Left forelimb (tissue), 1 donor: ENCODE measurements around the gene GORASP1.

Experiments used
- DNase-seq: peaks from one replicate; pipeline ENCODE4 v3.0.0-alpha.2; 2018; ENCODE audit warnings: low spot score

Gene GORASP1

DNA sequence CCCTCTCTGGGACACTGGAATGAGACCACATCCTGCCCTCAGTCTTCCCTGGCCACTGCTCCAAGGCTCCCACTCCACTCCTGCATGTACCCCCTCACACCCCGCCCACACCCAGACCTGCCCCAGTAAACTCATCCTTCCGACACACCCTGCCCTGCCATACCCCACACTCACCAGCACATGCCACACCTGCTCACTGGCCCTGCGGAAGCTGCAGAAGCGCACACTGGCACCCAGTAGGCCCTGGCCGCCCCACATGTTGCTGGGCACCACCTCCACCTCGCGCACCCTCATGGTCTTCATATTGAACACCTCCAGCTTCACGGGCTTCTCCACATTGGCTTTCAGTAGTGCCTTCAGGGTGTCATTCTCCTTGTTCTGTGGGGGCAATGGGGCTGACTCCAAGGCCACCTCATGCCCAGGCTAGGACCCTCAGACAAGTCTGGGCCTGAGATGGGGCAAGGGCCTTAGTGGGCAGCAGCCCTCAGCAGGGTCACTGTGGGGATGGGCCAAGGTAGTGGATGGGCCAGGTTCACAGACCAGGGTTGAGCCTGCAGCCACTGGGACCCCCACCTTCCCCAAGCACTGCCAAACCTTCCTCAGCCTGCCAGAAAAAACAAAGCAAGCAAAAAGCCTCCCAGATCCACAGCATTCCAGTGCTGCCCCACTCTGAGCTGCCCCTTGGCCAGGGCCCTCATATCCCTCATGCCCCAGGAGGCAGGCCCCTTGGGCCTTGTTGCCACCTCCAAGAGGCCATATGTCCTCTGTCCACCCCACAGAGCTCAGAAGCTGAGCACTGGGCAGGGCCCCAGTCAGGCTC is 4.7 kb downstream of the GORASP1 start:
- DNase-seq: no peak

DNA sequence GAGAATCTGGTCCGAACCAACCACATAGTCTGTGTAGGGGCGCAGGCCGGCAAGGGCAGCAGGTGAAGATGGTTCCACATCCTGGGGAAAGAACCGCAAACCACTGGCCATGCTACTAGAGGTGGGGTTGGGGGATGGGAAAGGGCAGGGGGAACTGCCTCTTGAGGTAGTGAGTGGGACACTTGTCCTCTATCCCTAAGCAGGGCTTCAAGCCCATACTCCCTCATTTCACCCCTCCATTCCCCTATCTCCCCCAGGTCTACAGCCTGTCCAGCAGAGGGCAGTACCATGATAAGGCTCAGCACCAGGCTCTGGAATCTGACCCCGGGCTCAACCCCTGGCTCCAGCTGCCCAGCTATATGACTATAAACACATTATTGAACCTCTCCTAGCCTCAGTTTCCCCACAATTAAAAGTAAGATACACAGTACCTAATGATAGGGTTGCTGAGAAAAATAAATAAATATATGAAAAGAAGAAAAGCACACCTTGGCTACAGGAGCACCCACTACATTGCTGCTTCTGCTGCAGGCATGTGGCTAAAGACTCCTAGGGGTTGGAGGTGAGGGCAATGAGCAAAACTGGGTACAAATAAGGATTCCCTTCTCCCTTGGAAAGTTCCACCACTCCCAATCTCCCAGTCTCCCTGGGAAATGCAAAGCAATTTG is 6.3 kb downstream of the GORASP1 start:
- DNase-seq: no peak

DNA sequence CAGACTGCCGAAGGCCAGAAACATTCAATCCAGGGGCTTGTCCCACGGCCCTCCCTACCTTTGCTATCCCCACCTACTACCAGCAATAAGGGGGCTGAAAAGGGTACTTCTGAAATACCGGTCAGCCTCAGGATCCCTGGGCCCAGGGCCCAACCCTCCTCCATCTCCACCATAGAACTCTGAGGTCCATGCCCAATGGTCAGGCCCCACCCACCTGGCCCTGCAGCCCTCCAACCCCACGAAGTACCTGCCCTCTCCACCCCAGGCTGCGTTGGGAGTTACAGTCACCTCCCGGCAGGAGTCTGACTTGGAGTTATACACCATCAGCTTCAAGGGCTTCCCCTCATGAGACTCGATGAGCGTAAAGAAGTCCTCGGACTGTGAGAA is 6.9 kb downstream of the GORASP1 start:
- DNase-seq: no peak

DNA sequence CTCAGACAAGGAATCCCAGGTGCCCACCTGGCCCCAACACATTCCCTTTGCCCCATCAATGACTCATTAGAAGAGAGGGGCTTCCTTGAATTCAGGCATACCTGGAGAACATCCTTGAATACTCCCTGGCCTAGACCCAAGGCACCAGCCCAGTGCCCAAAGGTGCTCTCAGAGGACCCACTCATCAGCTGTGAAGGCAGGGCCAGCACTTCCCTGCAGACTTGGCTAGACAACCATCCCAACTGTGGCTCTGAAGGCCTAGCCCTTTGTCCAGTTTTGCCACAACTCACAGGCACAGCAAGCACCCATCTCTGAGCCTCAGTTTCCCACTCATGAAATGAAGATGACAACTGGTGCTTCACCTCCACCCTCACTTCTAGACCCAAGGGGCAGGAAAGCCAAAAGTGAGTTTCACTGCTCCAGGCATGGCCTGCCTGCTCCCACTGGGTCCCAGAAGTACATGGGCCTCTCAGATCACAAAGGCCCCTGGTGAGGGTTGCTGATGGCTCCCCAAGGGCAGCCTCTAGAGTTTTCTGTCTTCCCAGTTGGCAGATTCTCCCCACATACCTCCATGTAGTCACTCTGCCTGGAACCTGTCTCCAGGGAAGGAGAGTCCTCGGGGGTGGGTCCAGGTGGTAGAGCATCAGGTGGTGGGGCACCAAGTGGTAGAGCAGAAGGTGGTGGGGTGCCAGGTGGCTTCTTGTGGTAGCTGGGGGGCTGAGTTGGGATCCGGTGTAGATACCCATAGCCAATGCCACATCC is 7.5 kb downstream of the GORASP1 start:
- no peak for DNase-seq

DNA sequence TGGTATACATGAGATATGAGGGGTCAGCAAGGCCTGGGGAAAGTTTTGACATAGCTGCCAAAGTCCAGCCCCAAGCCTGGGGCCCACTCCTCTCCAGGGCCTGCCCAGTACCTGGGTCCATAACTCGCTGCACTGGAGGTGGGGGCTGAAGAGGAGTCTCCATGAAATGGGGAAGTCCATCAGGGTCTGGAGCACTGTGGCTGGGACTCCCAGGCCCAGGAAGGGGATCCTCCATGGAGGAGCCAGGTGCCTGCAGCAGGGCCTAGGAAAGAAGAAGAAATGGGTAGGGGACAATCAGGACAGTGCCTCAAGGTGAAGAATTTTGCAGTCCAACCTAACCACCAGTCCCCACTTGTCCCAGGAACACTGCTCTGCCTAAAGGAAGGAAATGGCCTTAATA is 8.2 kb downstream of the GORASP1 start:
- DNase-seq: no peak

DNA sequence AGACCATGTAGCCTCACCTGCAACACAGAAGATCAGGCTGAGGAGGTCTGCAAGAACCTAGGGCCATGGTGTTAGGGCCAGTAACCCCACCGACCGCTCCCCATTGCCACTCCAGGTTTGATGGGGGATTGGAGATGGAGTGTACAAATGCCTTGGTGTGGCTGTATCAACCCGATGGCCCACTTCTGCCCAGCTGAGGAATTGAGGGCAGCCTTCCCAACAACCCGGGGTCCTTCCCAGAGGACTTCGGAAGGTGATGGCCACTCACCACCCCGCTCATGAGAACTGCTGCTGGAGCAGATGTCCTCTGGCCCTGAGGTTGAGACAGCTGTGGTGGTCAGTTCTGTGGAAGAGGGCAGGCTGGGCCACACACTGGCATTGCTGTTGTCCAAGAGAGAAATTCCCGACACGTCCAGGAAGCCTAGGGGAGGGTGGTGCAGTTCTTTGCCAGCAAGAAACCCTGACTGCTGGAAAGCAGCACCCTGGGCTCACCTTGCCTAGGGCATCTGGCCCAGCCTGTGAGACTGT is 8.9 kb downstream of the GORASP1 start:
- DNase-seq: no peak

DNA sequence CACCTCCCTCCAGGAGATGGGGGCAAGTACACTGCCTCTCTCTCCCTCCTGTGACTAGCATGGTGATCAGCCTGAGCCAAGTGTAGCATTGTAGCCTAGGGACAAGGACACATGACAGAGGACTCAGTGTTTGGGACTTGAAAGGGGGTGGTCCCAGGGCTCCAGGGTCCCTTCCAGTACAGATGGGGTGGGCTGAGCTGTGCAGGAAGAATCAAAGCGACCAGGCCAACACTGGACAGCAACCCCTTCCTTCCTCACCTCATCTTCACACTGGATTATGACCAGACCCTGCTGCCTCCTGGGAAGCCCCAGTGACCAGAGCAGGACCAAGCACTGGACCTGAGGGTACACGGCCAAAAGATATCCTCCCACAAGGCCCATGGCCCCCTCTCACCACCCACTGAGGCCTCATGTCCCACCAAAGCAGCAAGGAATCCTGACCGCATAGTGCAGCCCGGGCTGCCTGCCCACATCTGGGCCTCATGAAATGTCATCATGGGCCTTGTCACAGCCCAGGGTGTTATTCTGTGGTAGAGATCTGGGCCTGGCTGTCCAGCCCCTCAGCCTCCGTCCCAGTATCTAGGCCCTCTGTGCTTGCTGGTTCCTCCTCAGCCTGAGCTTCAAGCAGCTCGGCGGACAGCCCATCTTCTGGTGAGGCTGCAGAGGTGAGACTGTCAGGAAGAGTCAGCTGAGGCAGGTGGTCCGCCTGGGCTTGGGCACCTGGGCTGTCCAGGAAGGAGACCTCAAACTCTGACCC is 9.5 kb downstream of the GORASP1 start:
- DNase-seq: no peak

DNA sequence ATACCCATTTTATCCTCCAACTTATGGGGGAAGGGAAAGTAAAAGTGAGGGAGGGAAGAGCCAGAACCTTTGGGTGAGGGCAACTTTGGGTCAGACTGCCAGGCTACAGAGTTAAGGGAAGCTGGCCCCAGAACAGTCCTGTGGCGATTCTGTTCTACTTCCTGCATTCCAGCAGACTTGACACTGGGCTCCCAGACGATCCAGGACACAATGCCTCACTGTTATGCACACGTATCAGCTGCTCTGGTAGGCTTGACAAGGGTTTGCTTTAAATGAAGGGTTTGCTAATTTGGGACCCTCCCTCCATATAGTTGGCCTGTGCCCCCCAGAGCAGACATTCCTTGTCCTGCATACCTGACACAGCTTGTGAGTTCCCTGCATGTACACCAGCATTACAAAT is 10.7 kb downstream of the GORASP1 start:
- DNase-seq: no peak

DNA sequence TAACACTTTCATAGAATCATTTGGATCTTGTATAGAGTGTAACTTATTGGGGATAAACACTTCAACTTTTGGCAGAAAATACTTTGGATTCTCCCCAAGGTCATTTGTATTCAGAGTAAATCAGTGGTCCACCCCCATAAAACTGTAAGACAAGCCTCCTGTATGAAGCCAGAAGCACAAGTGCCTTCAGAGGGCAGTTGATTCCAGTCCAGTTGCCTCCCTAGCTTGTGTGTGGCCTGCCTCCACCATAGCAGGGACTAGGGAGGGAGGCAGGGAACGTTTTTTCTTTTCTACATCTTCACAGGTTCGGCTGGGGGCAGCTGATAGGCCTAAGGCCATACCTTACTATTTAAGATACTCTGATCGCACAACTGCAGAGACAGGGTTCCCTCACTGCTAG is 11.6 kb downstream of the GORASP1 start:
- DNase-seq: no peak

DNA sequence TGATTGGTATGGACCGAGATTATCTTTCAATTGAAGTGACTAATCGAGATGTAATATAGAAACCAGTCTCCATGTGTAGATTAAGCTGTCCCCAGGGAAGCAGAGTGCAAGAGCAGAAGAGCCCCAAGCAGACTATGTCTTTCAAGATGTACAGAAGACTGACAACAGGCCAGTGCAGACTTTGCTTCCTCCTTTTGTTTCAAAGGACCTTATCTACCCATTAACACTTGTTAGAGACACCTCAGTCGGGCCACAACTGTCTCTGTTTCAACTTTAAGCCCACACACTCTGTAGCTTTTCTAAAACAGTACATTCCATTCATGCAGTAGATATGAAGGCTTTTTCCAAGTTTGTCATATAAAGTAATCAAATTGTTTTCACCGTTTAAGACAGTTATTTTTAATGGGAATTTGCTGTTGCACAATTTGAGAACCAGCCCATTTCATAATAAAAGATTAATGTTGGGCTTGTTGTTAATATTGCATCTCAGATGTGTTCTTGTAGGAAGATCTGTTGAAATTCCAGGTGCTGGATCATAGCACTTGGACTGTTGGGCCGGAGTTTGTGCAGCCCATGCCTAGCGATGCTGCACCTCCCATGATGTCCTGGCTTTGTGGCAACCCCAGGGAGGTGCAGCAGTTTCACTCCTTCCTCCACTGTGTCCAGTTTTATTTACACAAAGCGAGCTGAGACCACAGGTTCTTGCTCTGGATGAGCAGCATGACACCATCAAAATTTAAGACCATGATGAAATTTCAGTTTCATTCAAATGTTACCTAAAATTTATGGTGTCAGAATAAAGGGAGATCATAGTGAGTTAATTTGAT is 12.4 kb downstream of the GORASP1 start:
- no peak for DNase-seq

DNA sequence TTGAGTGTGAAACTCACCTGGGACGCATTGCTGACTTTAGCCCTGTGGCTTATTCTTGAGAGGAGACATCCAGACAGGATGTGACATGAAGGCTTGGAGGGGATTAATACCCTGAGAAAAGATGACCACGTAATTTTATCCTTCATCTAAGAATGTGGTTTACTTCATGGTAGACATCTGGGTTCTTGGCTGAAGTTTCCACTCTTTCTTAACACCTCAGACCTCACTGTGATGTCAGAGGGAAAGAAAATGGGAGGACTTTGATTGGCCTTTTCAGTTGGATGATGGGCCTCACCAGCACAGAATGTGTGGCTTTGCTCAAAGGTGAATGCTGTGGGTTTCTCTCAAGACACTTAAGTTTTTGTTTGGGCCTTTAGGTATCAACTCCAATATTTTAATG is 16.5 kb downstream of the GORASP1 start:
- no peak for DNase-seq

DNA sequence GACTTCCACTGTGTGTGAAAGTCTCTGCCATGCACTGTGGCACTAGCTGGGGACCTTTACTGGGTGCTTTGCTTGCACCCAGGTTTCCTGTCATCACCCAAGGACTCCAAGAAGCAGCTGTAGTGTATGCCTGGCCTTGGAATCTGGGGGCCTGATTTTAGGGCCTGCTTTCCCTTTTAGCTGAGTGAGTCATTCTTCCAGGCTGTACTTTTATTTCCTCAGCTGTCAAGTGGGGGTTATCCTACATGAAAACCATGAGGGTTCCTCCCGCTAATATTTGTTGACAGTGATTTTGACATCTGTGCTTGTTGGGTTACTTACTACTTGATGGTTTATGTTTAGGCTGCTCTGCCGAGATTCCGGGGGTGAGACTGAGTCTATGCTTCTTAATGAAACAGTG is 18.5 kb downstream of the GORASP1 start:
- DNase-seq: no peak

DNA sequence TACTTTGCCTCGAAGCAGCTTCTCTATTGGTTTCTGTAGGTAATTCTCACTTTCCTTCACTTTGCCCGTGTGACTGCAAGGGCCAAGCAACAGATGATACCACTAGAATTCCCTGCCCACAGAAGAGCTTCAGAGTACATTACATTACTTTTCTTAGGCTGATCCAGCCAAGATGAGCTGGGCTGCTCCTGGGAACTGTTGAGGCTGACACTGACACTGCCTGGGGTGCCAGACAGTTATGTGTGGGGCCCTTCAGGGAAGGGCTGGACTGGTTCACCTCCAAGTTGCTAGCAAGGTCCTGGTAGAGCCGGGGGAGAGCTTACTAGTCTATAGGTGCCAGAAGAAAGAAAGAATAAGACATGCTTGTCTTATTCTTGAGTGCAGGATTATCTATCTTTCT is 19.0 kb downstream of the GORASP1 start:
- no peak for DNase-seq

DNA sequence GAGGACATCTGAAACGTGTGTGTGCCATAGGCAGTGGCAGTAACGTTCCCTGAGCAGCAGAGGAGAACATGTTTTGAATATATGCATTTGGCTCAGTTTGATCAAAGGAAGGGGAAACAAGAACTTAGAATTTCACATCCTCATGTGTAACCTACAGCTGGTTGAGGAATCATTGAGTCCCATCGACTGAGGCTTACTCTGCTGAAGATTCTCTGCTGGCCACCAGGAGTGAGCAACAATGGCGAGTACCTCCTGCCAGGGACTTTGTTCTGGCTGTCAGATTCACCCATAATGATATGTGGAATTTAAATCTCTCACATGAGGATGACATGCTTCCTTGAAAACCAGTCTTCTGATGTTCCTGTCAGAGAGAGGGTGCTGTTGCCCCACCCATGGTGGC is 21.3 kb downstream of the GORASP1 start:
- no peak for DNase-seq

DNA sequence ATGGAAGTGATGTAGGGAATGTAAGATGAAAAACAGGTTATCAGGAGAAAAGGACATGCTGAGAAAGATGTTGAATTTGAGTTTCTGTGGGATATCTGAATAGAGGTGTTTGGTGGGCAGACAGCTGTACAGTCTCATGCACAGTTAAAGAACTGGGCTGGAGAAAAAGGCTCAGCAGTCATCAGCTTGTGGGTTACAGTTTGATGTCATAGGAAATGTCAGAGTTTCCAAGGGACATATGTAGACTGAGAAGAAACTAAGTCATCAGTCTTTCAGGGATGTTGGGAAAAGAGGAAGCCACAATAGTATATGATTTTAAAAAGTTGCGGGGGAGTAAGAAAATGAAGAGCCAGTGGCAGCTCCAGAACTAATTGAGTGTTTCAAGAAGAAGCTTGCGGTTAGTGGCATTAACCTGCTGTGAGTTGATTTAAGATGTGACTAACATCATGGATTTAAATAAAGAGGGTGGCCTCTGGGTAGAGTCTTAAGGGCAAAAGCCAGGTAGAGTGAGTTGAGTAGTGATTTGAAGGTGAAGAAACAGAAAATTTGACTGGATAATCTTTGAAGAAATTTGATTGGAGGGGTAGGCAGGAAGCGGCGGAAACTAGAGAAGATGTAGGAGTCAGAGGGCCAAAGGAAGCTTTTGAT is 24.6 kb downstream of the GORASP1 start:
- no peak for DNase-seq

DNA sequence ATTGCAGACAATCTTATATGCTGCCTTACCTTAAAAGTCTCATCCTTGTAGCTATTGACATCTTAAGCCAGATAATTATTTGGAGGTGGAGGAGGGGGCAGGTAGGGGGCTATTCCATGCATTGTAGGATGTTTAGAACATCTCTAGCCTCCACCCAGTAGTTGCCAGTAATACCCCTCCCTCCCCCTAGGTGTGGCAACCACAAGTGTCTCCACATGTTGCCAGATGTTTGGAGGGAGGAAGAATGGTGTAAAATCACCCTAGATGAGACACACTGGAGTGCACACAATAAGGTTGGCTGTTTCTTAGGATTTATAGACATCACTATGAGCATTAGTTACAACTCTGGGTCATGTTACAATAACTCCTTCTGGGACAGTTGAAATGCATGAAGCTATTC is 27.4 kb downstream of the GORASP1 start:
- DNase-seq: no peak

DNA sequence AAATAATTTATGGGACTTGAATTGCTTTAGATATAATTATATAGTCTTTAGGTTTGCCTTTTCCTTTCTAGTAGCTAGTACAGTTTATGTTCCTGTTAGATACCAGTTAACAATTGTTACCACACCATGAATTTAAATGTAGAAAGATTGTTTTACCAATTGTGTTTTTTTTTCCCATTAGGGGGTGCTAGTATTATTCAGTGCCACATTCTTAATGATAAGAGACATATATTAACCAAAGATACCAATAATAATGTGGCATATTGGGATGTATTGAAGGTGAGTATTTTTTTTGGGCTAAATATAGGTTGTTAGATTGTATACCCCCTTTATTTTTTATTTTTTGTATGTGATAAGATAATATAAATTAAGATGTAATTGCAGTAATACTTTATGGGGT is 27.9 kb downstream of the GORASP1 start:
- DNase-seq: no peak

DNA sequence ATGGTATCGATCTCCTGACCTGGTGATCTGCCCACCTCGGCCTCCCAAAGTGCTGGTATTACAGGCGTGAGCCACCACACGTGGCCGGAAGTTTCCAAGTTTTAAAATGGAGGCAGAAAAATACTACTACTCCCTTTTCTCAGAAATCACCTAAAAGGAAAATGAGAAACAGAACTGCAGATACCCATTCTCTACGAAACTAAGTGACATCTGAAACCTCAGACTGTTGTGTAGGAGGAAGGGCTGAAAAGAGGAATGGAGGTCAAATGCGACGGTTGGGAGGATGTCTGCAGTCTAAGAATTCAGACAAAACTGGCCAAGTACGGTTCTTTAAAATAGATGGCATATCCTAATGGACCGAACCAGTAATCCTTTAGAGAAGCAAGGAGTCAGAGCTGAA is 31.5 kb downstream of the GORASP1 start:
- no peak for DNase-seq

DNA sequence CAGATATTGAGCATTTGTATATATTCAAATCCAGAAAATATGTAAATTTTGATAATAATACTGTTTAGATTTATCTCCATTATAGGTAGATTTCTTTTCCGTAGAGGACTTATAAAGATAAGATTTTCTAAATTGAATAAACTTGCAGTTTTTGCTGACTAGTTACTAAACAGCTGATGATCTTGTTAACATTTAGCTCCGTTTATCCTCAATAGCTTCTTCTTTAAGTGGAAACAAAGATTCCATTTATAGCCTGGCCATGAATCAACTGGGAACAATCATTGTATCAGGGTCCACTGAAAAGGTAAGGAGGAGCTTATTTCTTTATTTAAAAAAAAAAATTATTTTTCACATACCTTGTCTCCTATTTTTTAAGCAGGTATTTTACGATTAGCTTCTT is 38.9 kb downstream of the GORASP1 start:
- DNase-seq: no peak

DNA sequence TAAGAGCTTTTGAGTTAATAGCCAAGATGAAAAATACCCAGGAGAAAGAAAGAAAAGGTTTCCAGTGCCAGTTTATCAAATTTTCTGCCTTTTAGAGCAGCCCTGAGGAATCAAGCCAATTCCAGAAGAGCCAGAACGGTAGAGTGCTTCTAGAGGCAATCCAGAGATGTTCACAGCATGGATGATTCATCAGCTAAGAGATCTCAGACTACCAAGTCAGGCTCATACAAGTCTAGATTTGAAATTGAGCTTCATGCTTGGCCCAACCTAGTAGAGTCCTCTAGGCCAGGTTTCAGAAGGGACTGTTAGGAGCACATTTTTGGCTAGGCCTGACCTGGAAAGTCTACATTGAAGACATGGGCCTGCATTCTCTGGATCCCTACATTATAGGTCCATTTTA is 40.1 kb downstream of the GORASP1 start:
- DNase-seq: no peak

DNA sequence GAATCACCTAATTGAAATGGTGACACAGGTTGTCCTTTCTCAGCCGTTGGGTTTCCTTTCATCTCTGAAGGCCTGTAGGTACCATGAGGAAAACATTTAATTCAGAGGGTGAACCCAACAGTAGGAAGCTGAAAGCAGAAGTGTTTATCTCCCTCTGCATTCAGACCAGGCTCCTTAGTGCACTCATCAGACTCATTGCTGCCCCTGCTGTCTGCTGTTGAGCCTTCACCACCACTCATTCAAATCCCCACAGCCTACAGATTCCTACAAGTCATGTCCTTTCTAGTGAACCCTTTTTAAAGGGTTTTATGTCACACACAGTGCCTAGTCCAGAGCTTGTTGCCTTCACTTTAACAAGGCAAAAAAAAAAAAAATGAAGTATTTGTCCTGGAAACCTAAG is 42.2 kb downstream of the GORASP1 start:
- DNase-seq: no peak
